HG02759 (cell line): ENCODE measurements around the gene MAP3K3.

Source experiments
- ATAC-seq: cut with Tn5 transposase; IDR thresholded peaks from one replicate; pipeline ENCODE4 v1.9.1; 2021; ENCODE audit warnings: mild to moderate bottlenecking, moderate library complexity; ENCODE audit not compliant: unreplicated experiment

The MAP3K3 gene

GRCh38 chr17:63649813-63650212 is 27.6 kb downstream of the MAP3K3 start:
- ATAC-seq: no peak

- no peak for ATAC-seq
Observed at GRCh38 chr17:63652106-63652505, 29.9 kb downstream of the MAP3K3 start.

- ATAC-seq: no peak
Observed at GRCh38 chr17:63653050-63653449, 30.8 kb downstream of the MAP3K3 start.

- ATAC-seq: no peak
Observed at GRCh38 chr17:63657786-63658185, 35.6 kb downstream of the MAP3K3 start.

- ATAC-seq: no peak
Observed at GRCh38 chr17:63658366-63658765, 36.1 kb downstream of the MAP3K3 start.

GRCh38 chr17:63659850-63660249 is 37.6 kb downstream of the MAP3K3 start:
- ATAC-seq: no peak

- ATAC-seq: peak; percentile 52
Observed at GRCh38 chr17:63665527-63666214, 43.5 kb downstream of the MAP3K3 start.

- no peak for ATAC-seq
Observed at GRCh38 chr17:63672856-63673255, 50.6 kb downstream of the MAP3K3 start.

- no peak for ATAC-seq
Observed at GRCh38 chr17:63675231-63675606, 53.0 kb downstream of the MAP3K3 start.

- ATAC-seq: no peak
Observed at GRCh38 chr17:63675607-63676546, 53.7 kb downstream of the MAP3K3 start.

- no peak for ATAC-seq
Observed at GRCh38 chr17:63676584-63676983, 54.4 kb downstream of the MAP3K3 start.

GRCh38 chr17:63679214-63679613 is 57.0 kb downstream of the MAP3K3 start:
- ATAC-seq: no peak

- ATAC-seq: no peak
Observed at GRCh38 chr17:63680700-63681099, 58.5 kb downstream of the MAP3K3 start.

- no peak for ATAC-seq
Observed at GRCh38 chr17:63681530-63681929, 59.3 kb downstream of the MAP3K3 start.

- ATAC-seq: no peak
Observed at GRCh38 chr17:63682441-63682840, 60.2 kb downstream of the MAP3K3 start.

- no peak for ATAC-seq
Observed at GRCh38 chr17:63682981-63683380, 60.8 kb downstream of the MAP3K3 start.

GRCh38 chr17:63685041-63685440 is 62.8 kb downstream of the MAP3K3 start:
- no peak for ATAC-seq

GRCh38 chr17:63685578-63685977 is 63.4 kb downstream of the MAP3K3 start:
- ATAC-seq: no peak

GRCh38 chr17:63686138-63686685 is 64.0 kb downstream of the MAP3K3 start:
- no peak for ATAC-seq

GRCh38 chr17:63688396-63689020 is 66.3 kb downstream of the MAP3K3 start:
- peak; percentile 45 for ATAC-seq

GRCh38 chr17:63689479-63689878 is 67.3 kb downstream of the MAP3K3 start:
- no peak for ATAC-seq
